MCF 10A (cell line): ENCODE results near the gene TSPYL1. TPM values are rescaled to one million over a fixed set of nuclear protein-coding genes. Genes with fewer than 3 reads are reported as not detected.

Experiments
- BruUV-seq: library from RNA; stranded (reverse); fragments of 400-500 nt; replicated peaks from 2 replicates; lab custom pipeline; 2021; lab: Mats Ljungman, UMichigan
- CTCF ChIA-PET: fragments of 300-600 bp; sonication (Branson Sonifier 250); formaldehyde crosslinking; extraction: SDS; loops from one replicate; lab custom pipeline; 2021; ENCODE audit warnings: antibody characterized with exemption, inconsistent platforms; lab: Yijun Ruan, JAX
- POLR2A ChIA-PET: fragments of 300-600, 350-650 bp; sonication (Branson Sonifier 250); formaldehyde crosslinking; extraction: SDS; loops from one replicate; lab custom pipeline; 2020; ENCODE audit warnings: antibody characterized with exemption, inconsistent platforms; lab: Yijun Ruan, JAX
- DNase-seq: peaks from one replicate; pipeline ENCODE4 v3.0.0-alpha.2; 2018; ENCODE audit not compliant: unreplicated experiment
- H3K27ac Mint-ChIP-seq: one replicate; pipeline ENCODE4 v1.8.0; 2022; ENCODE audit warnings: mild to moderate bottlenecking, low read depth, mixed read lengths; ENCODE audit not compliant: unreplicated experiment
- H3K27me3 Mint-ChIP-seq: one replicate; pipeline ENCODE4 v1.8.0; 2022; ENCODE audit warnings: mixed read lengths; ENCODE audit not compliant: insufficient read depth, unreplicated experiment
- H3K36me3 Mint-ChIP-seq: one replicate; pipeline ENCODE4 v1.8.0; 2022; ENCODE audit warnings: mild to moderate bottlenecking, moderate library complexity, mixed read lengths; ENCODE audit not compliant: insufficient read depth, unreplicated experiment
- H3K4me1 Mint-ChIP-seq: one replicate; pipeline ENCODE4 v1.8.0; 2022; ENCODE audit warnings: mixed read lengths; ENCODE audit not compliant: insufficient read depth, unreplicated experiment
- H3K4me3 Mint-ChIP-seq: one replicate; pipeline ENCODE4 v1.8.0; 2022; ENCODE audit warnings: mild to moderate bottlenecking, moderate library complexity, mixed read lengths; ENCODE audit not compliant: unreplicated experiment
- H3K9me3 Mint-ChIP-seq: one replicate; pipeline ENCODE4 v1.8.0; 2022; ENCODE audit warnings: mixed read lengths; ENCODE audit not compliant: unreplicated experiment
- intact Hi-C: fragments of 100-400 bp; cut with micrococcal nuclease; formaldehyde crosslinking; loops from 2 replicates; pipeline ENCODE4 v1.14.1; 2022
- total RNA-seq: library from RNA; stranded (reverse); gene quantifications from 2 replicates; pipeline ENCODE4 v1.2.3, GENCODE V29; 2022
- TF ChIP-seq, protein P1 (sequence below): fragments of 200-600 bp; IDR thresholded peaks from one replicate; pipeline ENCODE4 v1.8.0; 2022; ENCODE audit warnings: antibody characterized with exemption, mild to moderate bottlenecking; ENCODE audit not compliant: unreplicated experiment

Gene TSPYL1
- total RNA-seq, 1 experiment from 2014 or later: 67.4 TPM

DNA sequence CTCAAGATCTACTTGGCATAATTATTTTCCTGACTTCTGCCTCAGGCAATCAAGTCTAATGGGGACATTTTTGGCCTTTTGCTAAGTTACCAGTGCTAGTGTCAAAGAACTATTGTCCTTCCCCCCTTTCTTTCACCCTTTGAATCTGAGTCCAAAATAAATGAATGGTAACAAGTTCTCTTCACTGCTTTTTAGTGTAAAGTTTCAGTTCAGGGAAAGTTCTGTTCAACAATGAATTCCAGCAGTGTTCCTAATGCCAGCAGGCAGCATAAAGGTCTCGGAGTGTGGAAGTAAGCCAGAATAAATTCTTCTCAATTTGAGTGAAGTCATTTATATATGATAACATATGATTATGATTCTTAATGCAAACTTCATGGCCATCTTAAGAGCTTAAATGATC lies 20.8 kb upstream of the TSPYL1 start:
- DNase-seq: no peak
- Mint-ChIP-seq H3K9me3 (no peaks in the 10 kb centered on the region), H3K27ac (no peak overlapping the region), H3K4me1 (no peaks in the 10 kb centered on the region), H3K27me3 (no peaks in the 10 kb centered on the region), H3K36me3 (peaks cover 7% of the 10 kb centered on the region), H3K4me3 (no peak overlapping the region)
- TF ChIP-seq, protein P1, sequence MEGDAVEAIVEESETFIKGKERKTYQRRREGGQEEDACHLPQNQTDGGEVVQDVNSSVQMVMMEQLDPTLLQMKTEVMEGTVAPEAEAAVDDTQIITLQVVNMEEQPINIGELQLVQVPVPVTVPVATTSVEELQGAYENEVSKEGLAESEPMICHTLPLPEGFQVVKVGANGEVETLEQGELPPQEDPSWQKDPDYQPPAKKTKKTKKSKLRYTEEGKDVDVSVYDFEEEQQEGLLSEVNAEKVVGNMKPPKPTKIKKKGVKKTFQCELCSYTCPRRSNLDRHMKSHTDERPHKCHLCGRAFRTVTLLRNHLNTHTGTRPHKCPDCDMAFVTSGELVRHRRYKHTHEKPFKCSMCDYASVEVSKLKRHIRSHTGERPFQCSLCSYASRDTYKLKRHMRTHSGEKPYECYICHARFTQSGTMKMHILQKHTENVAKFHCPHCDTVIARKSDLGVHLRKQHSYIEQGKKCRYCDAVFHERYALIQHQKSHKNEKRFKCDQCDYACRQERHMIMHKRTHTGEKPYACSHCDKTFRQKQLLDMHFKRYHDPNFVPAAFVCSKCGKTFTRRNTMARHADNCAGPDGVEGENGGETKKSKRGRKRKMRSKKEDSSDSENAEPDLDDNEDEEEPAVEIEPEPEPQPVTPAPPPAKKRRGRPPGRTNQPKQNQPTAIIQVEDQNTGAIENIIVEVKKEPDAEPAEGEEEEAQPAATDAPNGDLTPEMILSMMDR: no peak
- no TSS peak for BruUV-seq
- CTCF ChIA-PET: no interaction called here
- intact Hi-C loops: no loop called here
- POLR2A ChIA-PET: no interaction called here

DNA sequence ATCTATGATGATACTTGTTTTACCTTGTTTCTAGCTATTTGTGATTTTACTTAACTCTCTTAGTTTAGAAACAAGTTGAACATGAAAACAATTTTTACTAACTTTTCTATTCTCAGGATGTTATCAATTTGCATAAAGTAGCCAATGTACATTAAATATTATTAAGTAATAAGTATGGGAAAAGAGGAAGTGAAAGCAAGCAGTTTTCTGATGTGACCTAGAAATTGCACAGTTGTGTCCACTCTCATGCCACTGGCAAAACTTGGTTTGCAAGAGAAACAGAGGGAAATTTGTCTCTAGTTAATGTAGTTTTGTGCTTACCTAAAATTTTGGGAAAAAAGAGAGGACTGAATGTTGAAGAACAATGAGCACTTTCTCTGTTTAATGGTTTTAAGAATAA lies 19.2 kb upstream of the TSPYL1 start:
- H3K27me3 Mint-ChIP-seq: no peaks in the 10 kb centered on the region
- no peak overlapping the region for H3K27ac Mint-ChIP-seq
- BruUV-seq: no TSS peak
- intact Hi-C loops: no loop called here
- POLR2A ChIA-PET: interaction anchor here (1.2 kb wide), 1 partner anchor 73 kb away, joined by 3 read pairs; no protein-coding TSS in a partner anchor
- no peak overlapping the region for H3K4me3 Mint-ChIP-seq
- TF ChIP-seq, protein P1: no peak
- peaks cover 6% of the 10 kb centered on the region for H3K36me3 Mint-ChIP-seq
- H3K4me1 Mint-ChIP-seq: no peaks in the 10 kb centered on the region
- CTCF ChIA-PET: no interaction called here
- DNase-seq: no peak
- H3K9me3 Mint-ChIP-seq: no peaks in the 10 kb centered on the region

- H3K4me3 Mint-ChIP-seq: no peak overlapping the region
- ChIA-PET POLR2A (interaction anchor here (1.2 kb wide), 1 partner anchor 73 kb away, joined by 3 read pairs; no protein-coding TSS in a partner anchor), CTCF (interaction anchor here (1.0 to 1.4 kb wide), 2 partner anchors 64 to 263 kb away, joined by 3 to 5 read pairs; no protein-coding TSS in a partner anchor)
- intact Hi-C loops: no loop called here
- no peaks in the 10 kb centered on the region for H3K9me3 Mint-ChIP-seq
- no peak overlapping the region for H3K27ac Mint-ChIP-seq
- BruUV-seq: no TSS peak
- no peaks in the 10 kb centered on the region for H3K27me3 Mint-ChIP-seq
- DNase-seq: no peak
- no peaks in the 10 kb centered on the region for H3K4me1 Mint-ChIP-seq
- TF ChIP-seq, protein P1: no peak
- no peaks in the 10 kb centered on the region for H3K36me3 Mint-ChIP-seq
These were observed 18.5 kb upstream of the TSPYL1 start for GRCh38 chr6:116298273-116298672.

- H3K36me3 Mint-ChIP-seq: no peaks in the 10 kb centered on the region
- H3K27me3 Mint-ChIP-seq: no peaks in the 10 kb centered on the region
- no peaks in the 10 kb centered on the region for H3K4me1 Mint-ChIP-seq
- ChIA-PET POLR2A (interaction anchor here (0.8 to 2.6 kb wide), 4 partner anchors 12 to 94 kb away, joined by 3 to 16 read pairs (median 4); partner anchors contain the start of gene TSPYL1), CTCF (interaction anchor here (0.6 to 3.2 kb wide), 8 partner anchors 10 to 268 kb away, joined by 3 to 20 read pairs (median 3); no protein-coding TSS in a partner anchor)
- no peaks in the 10 kb centered on the region for H3K9me3 Mint-ChIP-seq
- no peak overlapping the region for H3K4me3 Mint-ChIP-seq
- BruUV-seq: no TSS peak
- TF ChIP-seq, protein P1: no peak
- H3K27ac Mint-ChIP-seq: no peak overlapping the region
- intact Hi-C loops: no loop called here
- no peak for DNase-seq
These were observed 12.8 kb upstream of the TSPYL1 start for GRCh38 chr6:116292553-116292952.
